CD4-positive, alpha-beta memory T cell (primary cell): Measurements from ENCODE around the gene PNCK. TPM values are rescaled to one million over a fixed set of nuclear protein-coding genes. Genes with fewer than 3 reads are reported as not detected.

ENCODE experiments used
- CTCF ChIA-PET: fragments of 350-600 bp; sonication (Branson Sonifier 250); formaldehyde crosslinking; loops from one replicate; lab custom pipeline; 2021; ENCODE audit warnings: inconsistent platforms; ENCODE audit not compliant: partially characterized antibody; lab: Charles Lee
- POLR2A ChIA-PET: fragments of 350-600 bp; sonication (Branson Sonifier 250); formaldehyde crosslinking; loops from one replicate; lab custom pipeline; 2021; ENCODE audit not compliant: partially characterized antibody; lab: Charles Lee
- DNase-seq, 5 donors: peaks; one replicate each; pipeline versions ENCODE4 v3.0.0 to v3.0.0-alpha.2; 2020 to 2022; ENCODE audit warnings: mixed read lengths in 1 of 5
- H3K27ac ChIP-seq: one replicate; pipeline ENCODE4 v1.7.0; 2013; ENCODE audit warnings: low read depth, low read length
- H3K27me3 ChIP-seq: 2 replicates; pipeline ENCODE4 v1.7.0; 2013; ENCODE audit warnings: mild to moderate bottlenecking, low read length, moderate library complexity; ENCODE audit not compliant: insufficient read depth
- H3K36me3 ChIP-seq: 2 replicates; pipeline ENCODE4 v1.7.0; 2013; ENCODE audit warnings: mild to moderate bottlenecking, low read length, moderate library complexity; ENCODE audit not compliant: insufficient read depth
- H3K4me1 ChIP-seq: 2 replicates; pipeline ENCODE4 v1.7.0; 2013; ENCODE audit warnings: mild to moderate bottlenecking, low read length, moderate library complexity; ENCODE audit not compliant: insufficient read depth
- H3K4me3 ChIP-seq, 2 donors: one replicate each; pipeline ENCODE4 v1.7.0; 2013; ENCODE audit warnings: low read length in 2 of 2, mild to moderate bottlenecking in 1 of 2
- H3K9me3 ChIP-seq, 2 donors: one replicate each; pipeline ENCODE4 v1.7.0; 2013; ENCODE audit warnings: low read length in 2 of 2, control low read depth in 1 of 2; ENCODE audit not compliant: control insufficient read depth in 1 of 2
- H3K27ac Mint-ChIP-seq, 7 donors: one replicate each; pipeline ENCODE4 v1.8.0; 2020 to 2021; ENCODE audit warnings: mixed read lengths in 7 of 7, mild to moderate bottlenecking in 6 of 7, inconsistent platforms in 3 of 7, moderate library complexity in 3 of 7
- H3K27me3 Mint-ChIP-seq, 2 donors: one replicate each; pipeline ENCODE4 v1.8.0; 2020 to 2021; ENCODE audit warnings: mixed read lengths in 2 of 2
- H3K36me3 Mint-ChIP-seq, 2 donors: one replicate each; pipeline ENCODE4 v1.8.0; 2020 to 2021; ENCODE audit warnings: mixed read lengths in 2 of 2, inconsistent platforms in 1 of 2, mild to moderate bottlenecking in 1 of 2
- H3K4me1 Mint-ChIP-seq, 4 donors: one replicate each; pipeline ENCODE4 v1.8.0; 2020 to 2021; ENCODE audit warnings: mixed read lengths in 4 of 4, mild to moderate bottlenecking in 1 of 4
- H3K4me3 Mint-ChIP-seq, 8 donors: one replicate each; pipeline ENCODE4 v1.8.0; 2020 to 2021; ENCODE audit warnings: mixed read lengths in 8 of 8, mild to moderate bottlenecking in 7 of 8, moderate library complexity in 6 of 8, inconsistent platforms in 3 of 8
- H3K9me3 Mint-ChIP-seq, 8 donors: one replicate each; pipeline ENCODE4 v1.8.0; 2020 to 2021; ENCODE audit warnings: mixed read lengths in 8 of 8, mild to moderate bottlenecking in 5 of 8, inconsistent platforms in 3 of 8, moderate library complexity in 1 of 8
- intact Hi-C: fragments of 100-400 bp; cut with micrococcal nuclease; formaldehyde crosslinking; loops from one replicate; pipeline ENCODE4 v1.15.1; 2023
- polyA plus RNA-seq, 2 donors: library from polyadenylated mRNA; unstranded; fragments of 300-500 nt; fragmentation: Illumina TruSeq; gene quantifications; one replicate each; pipeline ENCODE4 v1.2.3, GENCODE V29; 2021
- total RNA-seq, 2 experiments: library from RNA; stranded (reverse); gene quantifications; one replicate each; pipeline ENCODE4 v1.2.3, GENCODE V29; 2021

PNCK gene
- total and polyA plus RNA-seq, 4 experiments from 2014 or later = not detected

DNA sequence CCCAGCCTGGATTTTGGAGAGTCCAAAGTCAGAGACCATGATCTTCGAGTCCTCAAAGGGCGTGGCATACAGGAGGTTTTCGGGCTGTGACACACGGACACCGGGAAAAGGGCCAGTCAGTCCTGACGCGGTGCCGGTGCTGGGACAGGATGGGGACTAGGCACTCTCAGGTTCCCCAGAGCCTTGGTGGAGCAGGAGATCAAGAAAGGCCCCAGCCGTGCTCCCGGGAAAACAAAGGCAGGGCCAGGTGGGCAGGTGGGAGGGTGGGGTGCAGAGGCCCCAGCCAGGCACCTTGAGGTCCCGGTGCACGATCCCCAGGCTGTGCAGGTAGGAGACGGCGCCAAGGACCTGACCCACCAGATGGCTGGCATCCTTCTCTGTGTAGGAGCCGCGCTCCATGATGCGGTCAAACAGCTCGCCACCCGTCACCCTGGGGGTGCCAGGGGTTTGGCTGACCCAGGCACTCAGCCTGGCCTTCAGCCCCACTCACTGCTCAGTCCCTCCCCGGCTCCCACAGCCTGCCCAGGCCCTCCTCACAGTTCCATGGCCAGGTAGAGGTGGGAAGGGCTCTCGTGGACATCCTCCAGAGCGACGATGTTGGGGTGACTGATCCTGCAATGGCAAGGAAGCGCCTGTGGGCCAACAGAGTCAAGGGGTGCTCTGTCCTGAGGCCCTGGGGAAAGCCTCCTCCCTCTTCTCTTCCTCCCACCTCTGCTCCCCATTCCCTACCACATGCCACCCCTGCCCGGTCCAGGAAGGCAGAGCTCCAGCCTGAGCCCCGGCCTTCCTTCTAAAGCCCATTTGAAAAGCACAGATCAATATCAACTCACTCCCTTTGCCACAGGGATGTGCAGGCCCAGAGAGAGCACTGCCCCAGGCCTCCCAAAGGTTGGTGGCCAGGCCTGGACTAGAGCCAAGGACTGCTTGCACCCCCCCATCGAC is 1.8 kb downstream of the PNCK start:
- DNase-seq = no peak
- H3K36me3 Mint-ChIP-seq = no peaks in the 10 kb centered on the region
- Histone ChIP-seq H3K4me3 (no peak overlapping the region), H3K27me3 (no peaks in the 10 kb centered on the region), H3K36me3 (no peaks in the 10 kb centered on the region), H3K27ac (no peak overlapping the region), H3K4me1 (no peaks in the 10 kb centered on the region), H3K9me3 (no peaks in the 10 kb centered on the region)
- no peak overlapping the region for H3K27ac Mint-ChIP-seq
- no peak overlapping the region for H3K4me3 Mint-ChIP-seq
- H3K4me1 Mint-ChIP-seq = peaks cover 3 to 17% (median 10%) of the 10 kb centered on the region in 4 donors
- peaks cover 16 to 21% of the 10 kb centered on the region in 2 donors for H3K27me3 Mint-ChIP-seq
- ChIA-PET POLR2A (no interaction called here), CTCF (interaction anchor here (1.1 to 1.5 kb wide), 2 partner anchors 9 to 62 kb away, joined by 3 to 7 read pairs; no protein-coding TSS in a partner anchor)
- no peaks in the 10 kb centered on the region for H3K9me3 Mint-ChIP-seq
- intact Hi-C loops = no loop called here

DNA sequence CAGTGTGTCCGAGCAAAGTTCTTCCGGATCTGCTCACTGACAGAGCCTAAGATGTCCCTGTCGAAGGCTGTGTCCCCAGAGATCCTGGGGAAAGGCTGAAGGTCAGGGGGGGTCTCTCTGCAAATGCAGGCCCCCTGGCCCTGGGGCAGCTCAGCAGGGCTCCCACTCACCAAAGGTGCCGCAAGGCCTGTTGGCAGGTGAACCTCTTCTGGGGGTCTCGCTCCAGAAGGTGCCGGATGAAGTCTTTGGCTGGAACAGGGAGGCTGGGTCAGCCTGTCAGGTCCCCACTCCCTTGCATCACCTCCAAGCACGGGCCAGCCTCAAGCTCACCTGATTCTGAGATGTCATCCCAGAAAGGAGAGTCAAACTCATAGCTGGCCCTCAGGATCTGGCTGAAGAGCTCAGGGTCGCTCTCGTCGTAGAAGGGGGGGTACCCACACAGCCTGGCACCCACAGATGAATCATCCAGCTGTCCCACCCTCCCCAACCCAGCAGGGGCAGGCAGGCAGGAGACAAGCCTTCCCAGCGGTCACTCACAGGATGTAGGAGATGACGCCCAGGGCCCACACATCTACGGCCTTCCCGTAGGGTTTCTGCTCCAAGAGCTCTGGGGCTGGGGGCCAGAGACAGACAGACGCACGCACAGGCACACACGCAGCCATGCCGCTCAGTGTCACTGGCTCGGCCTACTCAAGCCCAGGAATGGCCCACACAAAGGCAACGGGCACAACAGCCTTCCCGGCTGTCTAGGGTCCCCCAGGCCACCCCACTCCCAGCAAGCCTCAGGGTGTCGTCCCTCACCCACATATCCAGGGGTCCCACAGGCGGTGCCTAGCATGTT is 2.6 kb downstream of the PNCK start:
- peak overlapping the region in 1 of 8 donors; percentile 31 for H3K4me3 Mint-ChIP-seq
- H3K27me3 Mint-ChIP-seq = peaks cover 15 to 18% of the 10 kb centered on the region in 2 donors
- Histone ChIP-seq H3K4me1 (no peaks in the 10 kb centered on the region), H3K27ac (no peak overlapping the region), H3K36me3 (no peaks in the 10 kb centered on the region), H3K9me3 (no peaks in the 10 kb centered on the region), H3K27me3 (no peaks in the 10 kb centered on the region), H3K4me3 (no peak overlapping the region)
- intact Hi-C loops = no loop called here
- H3K4me1 Mint-ChIP-seq = peaks cover 3 to 17% (median 10%) of the 10 kb centered on the region in 4 donors
- H3K27ac Mint-ChIP-seq = no peak overlapping the region
- CTCF ChIA-PET = interaction anchor here (1.1 to 1.5 kb wide), 2 partner anchors 8 to 61 kb away, joined by 3 to 7 read pairs; no protein-coding TSS in a partner anchor
- H3K9me3 Mint-ChIP-seq = no peaks in the 10 kb centered on the region
- POLR2A ChIA-PET = no interaction called here
- DNase-seq = no peak
- H3K36me3 Mint-ChIP-seq = no peaks in the 10 kb centered on the region

DNA sequence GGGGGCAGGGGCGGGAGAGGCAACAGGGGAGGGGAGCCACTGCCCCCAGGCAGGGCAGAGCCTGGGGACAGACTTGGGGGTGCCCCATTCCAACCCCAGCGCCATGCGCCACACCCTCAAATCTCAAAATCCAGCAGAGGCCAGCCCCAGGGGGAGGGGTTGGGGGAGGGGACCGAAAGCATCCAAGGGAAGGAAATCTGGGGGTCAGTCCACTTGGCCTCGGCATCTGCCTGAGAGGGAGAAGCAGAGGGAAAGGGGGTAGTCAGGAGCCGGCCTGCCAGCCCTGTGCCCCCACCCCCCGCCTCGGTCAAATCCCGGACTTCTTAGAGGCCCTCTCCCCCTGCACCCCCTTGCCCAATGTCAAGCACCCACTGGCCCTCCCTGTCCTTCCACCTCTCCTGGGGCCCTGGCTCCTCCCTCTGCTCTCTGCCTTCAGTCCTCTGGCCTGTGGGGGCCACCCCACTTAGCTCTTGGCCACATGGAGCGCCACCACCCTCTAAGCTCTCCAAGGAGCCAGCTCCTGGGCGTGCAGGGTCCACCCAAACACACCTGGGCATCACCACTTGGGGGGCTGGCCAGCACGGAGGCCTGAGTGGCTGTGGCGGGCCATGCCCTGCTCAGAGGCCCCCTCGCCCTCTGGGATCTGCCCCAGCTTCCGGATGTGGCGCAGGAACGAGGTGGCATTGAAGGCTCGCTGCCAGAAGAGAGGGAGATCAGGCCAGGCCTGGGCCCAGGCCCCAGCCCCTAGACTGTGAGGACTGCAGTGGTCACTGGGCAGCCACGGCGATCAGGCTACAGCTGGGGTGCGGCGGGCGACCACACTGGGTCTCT is 3.5 kb downstream of the PNCK start:
- Mint-ChIP-seq H3K27me3 (peaks cover 14 to 17% of the 10 kb centered on the region in 2 donors), H3K27ac (no peak overlapping the region), H3K4me1 (peaks cover 3 to 17% (median 10%) of the 10 kb centered on the region in 4 donors), H3K9me3 (no peaks in the 10 kb centered on the region), H3K36me3 (no peaks in the 10 kb centered on the region), H3K4me3 (no peak overlapping the region)
- H3K27ac ChIP-seq = no peak overlapping the region
- DNase-seq = no peak
- ChIA-PET POLR2A (no interaction called here), CTCF (interaction anchor here (1.1 to 5.4 kb wide), 5 partner anchors 7 to 131 kb away, joined by 3 to 60 read pairs (median 7); no protein-coding TSS in a partner anchor)
- H3K36me3 ChIP-seq = no peaks in the 10 kb centered on the region
- no peak overlapping the region for H3K4me3 ChIP-seq
- H3K27me3 ChIP-seq = no peaks in the 10 kb centered on the region
- intact Hi-C loops = loop anchor here (1.0 to 2.0 kb wide), 2 partner anchors 637 to 711 kb away; no protein-coding TSS in a partner anchor
- H3K9me3 ChIP-seq = no peaks in the 10 kb centered on the region
- H3K4me1 ChIP-seq = no peaks in the 10 kb centered on the region

DNA sequence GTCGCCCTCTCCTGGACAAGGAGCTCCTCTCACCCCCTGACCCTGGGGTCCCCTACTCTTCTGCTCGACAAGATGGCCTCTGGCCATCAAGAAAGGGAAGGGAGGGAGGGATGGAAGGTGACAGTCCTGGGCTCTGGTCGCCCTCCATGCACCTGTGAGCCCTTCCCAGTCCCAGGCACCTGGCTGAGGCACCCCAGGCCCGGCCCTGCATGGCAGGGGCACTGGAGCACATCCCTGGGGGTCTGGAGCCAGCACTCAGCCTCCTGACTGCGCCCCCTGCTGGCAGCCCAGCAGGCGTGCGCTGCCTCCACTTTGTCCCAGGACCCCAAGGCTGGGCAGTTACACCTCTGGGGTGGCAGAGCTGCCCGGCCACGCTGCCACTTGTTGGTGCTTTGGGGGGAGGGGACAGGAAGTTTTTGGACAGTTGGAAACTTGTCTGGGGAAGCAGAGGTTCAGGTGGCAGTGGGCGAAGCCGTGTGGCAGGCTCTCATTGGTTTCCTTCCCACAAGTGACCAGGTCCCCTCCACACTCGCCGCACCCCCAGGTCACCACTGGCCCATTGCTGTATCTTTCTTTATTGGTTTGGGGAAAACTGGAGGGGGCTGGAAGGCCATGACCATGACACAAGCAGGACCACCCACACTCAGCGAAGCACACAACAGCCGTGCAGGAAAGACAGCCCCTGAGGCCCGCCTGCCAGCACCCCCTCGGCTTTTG is 4.3 kb downstream of the PNCK start:
- Histone ChIP-seq H3K27me3 (no peaks in the 10 kb centered on the region), H3K27ac (no peak overlapping the region), H3K4me1 (no peaks in the 10 kb centered on the region), H3K9me3 (no peaks in the 10 kb centered on the region), H3K4me3 (no peak overlapping the region), H3K36me3 (no peaks in the 10 kb centered on the region)
- H3K4me3 Mint-ChIP-seq = no peak overlapping the region
- H3K27ac Mint-ChIP-seq = no peak overlapping the region
- no peaks in the 10 kb centered on the region for H3K36me3 Mint-ChIP-seq
- peaks cover 3 to 17% (median 10%) of the 10 kb centered on the region in 4 donors for H3K4me1 Mint-ChIP-seq
- peaks cover 8 to 13% of the 10 kb centered on the region in 2 donors for H3K27me3 Mint-ChIP-seq
- CTCF ChIA-PET = interaction anchor here (0.6 to 5.4 kb wide), 12 partner anchors 12 to 728 kb away, joined by 3 to 60 read pairs (median 10); no protein-coding TSS in a partner anchor
- peak in 4 of 5 donors; percentile 35 to 43 (median 38) for DNase-seq
- intact Hi-C loops = loop anchor here (1.0 to 2.0 kb wide), 2 partner anchors 637 to 710 kb away; no protein-coding TSS in a partner anchor
- H3K9me3 Mint-ChIP-seq = no peaks in the 10 kb centered on the region
- POLR2A ChIA-PET = no interaction called here

DNA sequence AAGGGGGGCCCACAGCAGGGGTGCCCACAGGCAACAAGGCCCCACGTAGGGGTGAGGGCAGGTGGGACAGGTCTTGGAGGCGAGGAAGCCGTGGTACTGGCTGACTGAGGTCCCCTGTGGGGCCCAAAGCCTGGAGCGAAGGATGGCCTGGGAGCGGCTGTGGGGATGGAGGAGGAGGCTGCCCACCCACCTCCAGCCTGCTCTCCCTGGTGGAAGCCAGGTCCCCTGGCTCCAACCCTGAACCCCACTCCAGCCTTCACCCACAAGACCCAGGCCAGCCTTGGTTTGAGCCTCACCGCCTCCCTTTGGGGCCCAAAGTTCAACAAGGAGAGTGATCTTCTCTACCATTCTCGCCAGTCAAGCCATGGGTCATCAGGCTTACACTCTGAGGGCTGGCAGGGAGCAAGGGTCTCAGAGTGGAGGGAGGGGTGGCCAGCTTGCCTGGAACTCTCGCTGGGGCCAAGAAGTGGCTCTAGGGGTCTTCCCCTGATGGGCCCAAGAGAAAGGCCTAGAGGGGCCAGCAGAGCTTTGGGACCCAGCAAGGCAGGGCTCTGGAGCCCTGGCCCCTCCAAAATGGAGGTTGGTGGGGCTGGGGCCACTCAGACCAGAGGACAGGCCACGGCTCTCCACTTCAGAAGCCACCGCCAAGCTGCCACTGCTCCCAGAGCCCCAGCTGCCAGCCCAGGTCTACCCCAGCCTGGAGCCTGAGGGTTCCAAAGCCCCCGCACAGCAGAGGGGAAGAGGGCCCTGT is 5.0 kb downstream of the PNCK start:
- intact Hi-C loops = loop anchor here (1.0 to 2.0 kb wide), 5 partner anchors 114 to 727 kb away; no protein-coding TSS in a partner anchor
- Histone ChIP-seq H3K4me3 (no peak overlapping the region), H3K27ac (no peak overlapping the region), H3K4me1 (no peaks in the 10 kb centered on the region), H3K27me3 (no peaks in the 10 kb centered on the region), H3K36me3 (no peaks in the 10 kb centered on the region), H3K9me3 (no peaks in the 10 kb centered on the region)
- peaks cover 4 to 9% of the 10 kb centered on the region in 2 donors for H3K27me3 Mint-ChIP-seq
- POLR2A ChIA-PET = interaction anchor here (1.1 kb wide), 1 partner anchor 114 kb away, joined by 3 read pairs; no protein-coding TSS in a partner anchor
- H3K27ac Mint-ChIP-seq = peak overlapping the region in 1 of 7 donors; percentile 76
- H3K4me3 Mint-ChIP-seq = no peak overlapping the region
- DNase-seq = no peak
- H3K36me3 Mint-ChIP-seq = no peaks in the 10 kb centered on the region
- no peaks in the 10 kb centered on the region for H3K9me3 Mint-ChIP-seq
- CTCF ChIA-PET = interaction anchor here (0.6 to 5.4 kb wide), 20 partner anchors 11 to 727 kb away, joined by 3 to 60 read pairs (median 7); no protein-coding TSS in a partner anchor
- H3K4me1 Mint-ChIP-seq = peaks cover 3 to 17% (median 9%) of the 10 kb centered on the region in 4 donors
